ENCODE results near the gene DPP6.

- TF ChIP-seq CTCF (IDR thresholded peaks at IDR 0.05) (no peak), EZH2 (IDR thresholded peaks at IDR 0.05) (no peak), EZH2phosphoT487 (IDR thresholded peaks at IDR 0.05) (no peak)
Observed at GRCh38 chr7:154881026-154881425, 828.8 kb downstream of the DPP6 start.

All from neural progenitor cell (in vitro differentiated cells).